NT2/D1 (cell line): ENCODE results near the gene CYREN.

ENCODE experiments used
- SUZ12 ChIP-seq: IDR thresholded peaks from 2 replicates; pipeline ENCODE4 v1.6.1; 2011; ENCODE audit not compliant: insufficient read length, insufficient read depth; ENCODE audit errors: extremely low read depth
- YY1 ChIP-seq: IDR thresholded peaks from 2 replicates; pipeline ENCODE4 v1.6.1; 2011; ENCODE audit not compliant: insufficient read length, insufficient read depth
- ZNF274 ChIP-seq: IDR thresholded peaks from 2 replicates; pipeline ENCODE4 v1.6.1; 2011; ENCODE audit warnings: mild to moderate bottlenecking, low read depth, low read length

DNA sequence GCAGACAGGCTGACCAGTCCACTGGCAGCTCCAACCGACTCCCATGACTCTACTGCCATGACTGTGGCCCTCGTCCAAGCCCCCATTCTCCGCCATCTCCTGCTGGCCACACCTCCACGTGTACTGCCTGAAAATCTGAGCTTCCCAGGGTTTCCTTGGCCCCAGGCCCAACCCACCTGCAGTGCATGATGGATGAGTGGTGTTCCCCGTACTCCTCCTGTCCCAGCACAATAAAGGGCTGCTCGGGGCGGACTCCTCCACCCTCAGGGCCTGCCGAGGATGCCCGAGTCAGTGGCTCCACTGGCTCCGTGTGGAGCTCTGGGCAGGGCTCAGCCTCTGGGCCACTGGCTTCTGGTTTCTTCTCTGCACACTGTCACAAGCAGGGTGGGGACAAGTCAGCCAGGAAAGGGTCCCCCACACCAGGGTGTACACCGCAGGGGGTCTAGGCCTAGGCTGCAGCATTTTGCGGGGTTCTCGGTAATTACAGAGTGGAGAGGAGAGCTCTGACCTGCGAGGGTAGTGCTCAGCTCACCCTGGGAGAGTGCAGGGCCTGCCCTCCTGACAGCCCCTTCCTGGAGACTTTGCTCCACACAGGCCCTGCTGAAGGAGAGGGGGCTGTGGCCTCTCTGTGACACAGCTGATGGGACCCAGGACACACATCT, 25.6 kb upstream of the CYREN start:
- no peak for TF ChIP-seq SUZ12
- TF ChIP-seq YY1 = no peak
- no peak for TF ChIP-seq ZNF274
